Esophagus mucosa (tissue), 1 donor: Measurements from ENCODE around the gene ZNF670. TPM values are rescaled to one million over a fixed set of nuclear protein-coding genes. Genes with fewer than 3 reads are reported as not detected.

Source experiments
- ATAC-seq: fragments of 200-7000 bp; cut with Tn5 transposase; one replicate; pipeline ENCODE4 v1.9.1; 2020
- total RNA-seq: library from RNA; stranded (reverse); gene quantifications from one replicate; pipeline ENCODE4 v1.2.4, GENCODE V29; 2023
- donor health status: DM: yes; HTN: yes; CAD: no.

ZNF670 gene
- total RNA-seq, 1 donor from 2014 or later: 1.4 TPM

GRCh38 chr1:247103859-247104591, 25.4 kb upstream of the ZNF670 start, which contains the start of gene ZNF669:
Gene ZNF669 (minus strand): TSS chr1:247104356. CDS start chr1:247104199, 157 bp downstream.
- ATAC-seq: peak; percentile 100

- ATAC-seq: no peak
Measured at GRCh38 chr1:247102381-247102780, 23.8 kb upstream of the ZNF670 start.

GRCh38 chr1:247100676-247101279, 22.2 kb upstream of the ZNF670 start:
- no peak for ATAC-seq

- no peak for ATAC-seq
Measured at GRCh38 chr1:247096958-247097357, 18.3 kb upstream of the ZNF670 start.

GRCh38 chr1:247096544-247096943, 17.9 kb upstream of the ZNF670 start:
- no peak for ATAC-seq

GRCh38 chr1:247096112-247096511, 17.5 kb upstream of the ZNF670 start:
- ATAC-seq: no peak

- ATAC-seq: no peak
Measured at GRCh38 chr1:247090455-247090854, 11.8 kb upstream of the ZNF670 start.

GRCh38 chr1:247089616-247090375, 11.2 kb upstream of the ZNF670 start:
- no peak for ATAC-seq

- ATAC-seq: no peak
Measured at GRCh38 chr1:247088967-247089366, 10.4 kb upstream of the ZNF670 start.

- no peak for ATAC-seq
Measured at GRCh38 chr1:247087256-247087655, 8.6 kb upstream of the ZNF670 start.

- ATAC-seq: peak; percentile 32
Measured at GRCh38 chr1:247085310-247085709, 6.7 kb upstream of the ZNF670 start.

GRCh38 chr1:247084771-247085170, 6.2 kb upstream of the ZNF670 start:
- no peak for ATAC-seq

GRCh38 chr1:247079141-247079874, 697 bp upstream of the ZNF670 start:
- ATAC-seq: no peak

GRCh38 chr1:247077876-247078257, 744 bp downstream of the ZNF670 start:
- no peak for ATAC-seq

- no peak for ATAC-seq
Measured at GRCh38 chr1:247077213-247077612, 1.4 kb downstream of the ZNF670 start.

- ATAC-seq: no peak
Measured at GRCh38 chr1:247070645-247071044, 8.0 kb downstream of the ZNF670 start.

GRCh38 chr1:247064304-247064703, 14.3 kb downstream of the ZNF670 start:
- ATAC-seq: no peak

- ATAC-seq: no peak
Measured at GRCh38 chr1:247060771-247061170, 17.8 kb downstream of the ZNF670 start.

- ATAC-seq: no peak
Measured at GRCh38 chr1:247056071-247056470, 22.5 kb downstream of the ZNF670 start.

- ATAC-seq: no peak
Measured at GRCh38 chr1:247054992-247055415, 23.6 kb downstream of the ZNF670 start.

GRCh38 chr1:247047702-247048101, 30.9 kb downstream of the ZNF670 start:
- ATAC-seq: no peak

GRCh38 chr1:247047260-247047659, 31.4 kb downstream of the ZNF670 start:
- ATAC-seq: no peak

GRCh38 chr1:247043406-247043805, 35.2 kb downstream of the ZNF670 start:
- no peak for ATAC-seq
